ENCODE measurements around the gene RPS25.
A peak's percentile ranks its signal among the peaks of the same experiment; 100 is the strongest.
"Not testable (repeated sequence)": the region's sequence is repeated elsewhere in the genome, so short reads cannot be mapped to it uniquely, and the experiment has no call there.

The RPS25 gene

GRCh38 chr11:119038884-119039283 lies 20.7 kb upstream of the RPS25 start:
- no peak for DNase-seq

DNA sequence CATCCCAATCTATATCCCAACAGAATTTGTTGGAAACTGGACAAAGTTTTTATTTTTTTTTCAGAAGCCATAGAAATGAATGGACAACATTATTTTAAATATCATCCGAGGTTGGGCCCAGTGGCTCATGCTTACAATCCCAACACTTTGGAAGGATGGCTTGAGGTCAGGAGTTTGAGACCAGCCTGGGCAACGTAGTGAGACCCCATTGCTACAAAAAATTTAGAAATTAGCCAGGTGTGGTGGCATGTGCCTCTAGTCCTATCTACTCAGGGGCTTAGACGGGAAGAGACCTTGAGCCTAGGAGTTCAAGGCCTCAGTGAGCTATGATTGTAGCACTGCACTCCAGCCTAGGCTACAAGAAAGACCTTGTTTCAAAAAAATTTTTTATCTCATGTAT lies 16.7 kb upstream of the RPS25 start:
- DNase-seq, result no peak

GRCh38 chr11:119033421-119033820 lies 15.3 kb upstream of the RPS25 start:
- not testable (repeated sequence) for DNase-seq

- DNase-seq, result no peak
These were observed 13.8 kb upstream of the RPS25 start for GRCh38 chr11:119031912-119032280.

DNA sequence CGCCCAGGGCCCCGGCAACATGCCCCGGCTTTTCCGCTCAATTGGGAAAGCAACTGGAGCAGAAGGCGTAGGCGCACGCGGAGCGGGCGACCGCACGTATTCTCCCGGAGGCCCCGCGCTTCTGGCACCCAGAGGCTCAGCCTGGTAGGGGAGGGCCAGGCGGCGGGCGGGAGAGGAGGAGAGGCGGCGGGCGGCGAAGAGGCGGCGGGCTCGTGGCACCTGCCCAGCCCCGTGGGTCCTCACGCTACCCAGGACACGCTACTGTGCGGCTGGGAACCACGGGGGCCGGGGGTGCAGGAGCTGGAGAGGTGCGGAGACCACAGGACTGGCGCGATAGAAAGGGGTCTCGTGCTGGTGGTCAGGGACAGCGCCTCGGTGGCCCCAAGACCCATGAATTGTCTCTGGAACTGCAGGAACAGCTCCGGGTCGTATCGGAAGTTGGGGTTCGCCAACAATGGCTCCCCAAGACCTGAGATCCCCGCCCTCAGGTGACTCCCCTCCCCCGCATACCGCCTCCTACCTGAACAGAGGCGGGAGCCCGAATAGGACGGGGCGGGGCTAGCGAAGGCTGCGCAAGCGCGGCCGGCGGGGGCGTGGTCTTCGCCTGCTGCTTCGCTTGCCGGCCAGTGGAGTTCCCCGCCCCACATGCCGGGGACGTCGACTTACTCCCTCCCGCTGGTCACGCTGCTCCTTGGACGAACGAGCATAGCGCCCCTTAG lies 12.3 kb upstream of the RPS25 start, which contains the start of gene SLC37A4:
SLC37A4 (minus strand) TSS at position 549 of the 719 bp plus-strand sequence.
- DNase-seq, result peak; percentile 97

DNA sequence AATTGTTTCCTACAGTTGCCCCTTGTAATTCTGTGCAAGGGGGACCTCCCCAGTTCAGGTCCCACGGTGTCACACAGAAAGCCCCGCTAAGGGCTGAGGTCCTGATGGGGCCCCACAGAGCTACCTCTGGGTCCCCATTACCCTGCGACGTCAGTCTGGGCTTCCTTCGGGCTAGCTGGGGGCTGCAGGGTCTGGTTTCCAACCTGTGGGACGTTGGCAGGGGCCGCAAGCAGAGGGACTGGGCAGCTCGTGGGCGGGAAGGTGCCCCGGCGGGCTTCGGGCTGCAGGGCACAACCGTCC lies 11.8 kb upstream of the RPS25 start:
- DNase-seq, result no peak

DNA sequence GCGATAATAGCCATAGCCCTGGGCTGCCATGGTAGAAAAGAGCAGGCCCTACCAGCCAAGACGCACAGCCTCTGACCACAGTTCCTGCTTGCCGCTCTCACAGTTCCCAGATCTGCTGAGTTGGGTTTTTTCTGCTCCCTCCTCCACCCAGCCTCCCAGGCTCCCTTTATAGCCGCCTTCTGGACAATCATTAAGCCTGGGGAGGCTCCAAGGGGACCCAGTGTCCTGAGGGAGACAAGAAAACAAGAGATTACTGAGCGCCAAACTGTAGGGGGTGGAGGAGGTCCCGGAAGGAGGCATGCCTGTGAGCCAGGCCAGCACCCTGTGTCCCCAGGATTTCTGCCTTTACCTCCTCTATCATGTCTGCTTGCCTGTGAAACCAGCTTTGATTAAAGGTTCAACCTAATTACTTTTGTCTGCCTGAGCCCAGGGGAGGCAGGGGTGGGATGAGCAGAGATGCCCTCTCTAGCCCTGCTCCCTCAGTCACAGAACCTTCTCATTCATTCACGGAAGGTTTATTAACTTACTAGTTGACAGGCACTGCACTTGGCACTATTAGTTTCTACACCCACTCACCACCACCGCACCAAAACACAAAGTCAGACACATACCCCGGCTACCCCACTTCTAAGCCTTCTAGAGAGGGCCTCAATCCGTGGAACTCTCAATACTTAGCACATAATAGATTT lies 11.3 kb upstream of the RPS25 start:
- peak; percentile 69 for DNase-seq

- no peak for DNase-seq
These were observed 10.9 kb upstream of the RPS25 start for GRCh38 chr11:119029069-119029339.

DNA sequence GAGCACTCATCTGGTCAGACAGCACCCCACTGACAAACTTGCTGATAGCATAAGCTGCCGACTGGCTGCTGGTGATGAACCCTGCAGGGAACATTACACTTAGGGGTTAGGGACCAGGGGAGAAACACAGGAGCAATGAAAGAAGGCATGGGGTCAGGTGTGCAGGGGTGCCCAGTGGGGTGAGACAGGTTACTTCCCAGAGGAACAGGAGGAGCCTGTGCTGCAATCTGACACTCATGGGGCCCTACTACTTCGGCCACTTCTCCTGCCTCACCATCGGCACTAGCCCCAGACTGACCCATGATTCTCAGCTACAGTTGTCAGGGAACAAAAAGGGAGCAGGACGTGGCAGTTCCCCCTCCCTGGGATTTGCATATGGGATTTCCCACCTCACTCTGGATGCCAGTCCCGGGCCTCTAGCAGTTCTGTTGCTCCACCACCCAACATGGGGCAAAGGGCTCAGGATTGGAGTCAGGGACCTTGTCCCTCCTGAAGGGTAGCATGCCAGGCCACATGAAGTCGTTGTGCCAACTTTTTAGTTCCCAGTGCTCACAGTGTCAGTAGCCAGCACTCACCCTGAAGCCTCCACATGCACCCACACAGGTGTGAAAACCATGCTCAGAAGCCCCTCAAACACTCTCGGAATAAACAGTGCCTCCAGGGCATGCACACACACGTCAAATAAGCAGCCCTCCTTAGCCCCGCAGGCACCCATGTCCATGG lies 10.4 kb upstream of the RPS25 start:
- no peak for DNase-seq

DNA sequence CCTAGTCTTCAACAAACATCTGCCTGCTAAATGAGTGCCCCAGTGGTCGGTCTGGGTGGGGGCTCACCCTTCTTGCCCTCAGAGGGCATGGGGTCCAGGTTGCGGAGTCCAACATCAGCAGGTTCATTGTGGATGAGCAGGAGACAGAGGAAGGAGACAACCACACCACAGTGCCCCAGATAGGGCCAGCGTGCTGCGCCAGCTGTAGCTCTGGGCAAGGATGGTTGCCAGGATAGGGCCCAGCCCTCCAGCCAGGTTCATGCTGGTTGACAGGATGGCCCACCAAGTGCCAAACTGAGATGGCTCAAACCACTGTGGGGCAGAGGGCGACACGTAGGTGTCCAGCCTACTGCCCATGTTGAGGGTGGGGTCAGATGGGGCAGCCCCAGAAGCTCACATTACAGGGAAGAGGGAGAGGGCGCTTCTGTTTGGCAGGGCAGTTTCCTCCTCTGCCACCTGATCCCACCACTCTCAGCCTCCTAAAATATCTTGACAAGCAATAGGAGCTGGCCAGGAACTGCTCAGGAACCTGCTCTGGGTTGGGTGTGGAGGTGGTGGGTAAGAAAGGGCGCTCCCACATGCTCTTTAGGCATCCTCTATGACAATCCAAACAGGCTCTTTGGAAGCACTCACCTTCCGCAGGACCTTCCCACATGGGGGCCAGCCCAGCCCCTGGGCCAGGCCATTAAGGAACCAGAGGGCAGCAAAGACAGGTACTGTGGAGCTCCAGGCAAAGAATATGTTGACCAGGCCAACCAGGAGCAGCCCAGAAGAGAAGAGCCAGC lies 9.6 kb upstream of the RPS25 start:
- no peak for DNase-seq

DNA sequence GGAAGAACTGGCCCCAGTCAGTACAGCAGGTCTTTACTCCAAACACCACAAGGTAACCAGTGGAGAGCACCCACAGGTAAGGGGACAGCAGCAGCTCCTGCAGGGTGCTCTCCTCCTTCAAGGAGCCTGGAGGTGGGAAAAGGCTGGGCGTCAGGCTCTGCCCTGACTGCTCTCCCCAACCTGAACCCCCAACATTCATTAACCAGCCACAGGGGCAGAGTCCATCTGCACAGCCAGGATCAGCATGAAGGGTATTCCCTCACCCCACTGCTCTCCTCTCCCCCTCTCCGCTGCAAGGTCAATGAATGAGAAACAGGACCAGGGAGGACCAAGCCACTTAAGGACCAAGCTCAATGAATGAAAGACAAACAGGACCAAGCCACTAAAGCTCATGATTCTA lies 8.8 kb upstream of the RPS25 start:
- DNase-seq, result no peak

GRCh38 chr11:119025978-119026766 lies 8.0 kb upstream of the RPS25 start:
- DNase-seq, result no peak

DNA sequence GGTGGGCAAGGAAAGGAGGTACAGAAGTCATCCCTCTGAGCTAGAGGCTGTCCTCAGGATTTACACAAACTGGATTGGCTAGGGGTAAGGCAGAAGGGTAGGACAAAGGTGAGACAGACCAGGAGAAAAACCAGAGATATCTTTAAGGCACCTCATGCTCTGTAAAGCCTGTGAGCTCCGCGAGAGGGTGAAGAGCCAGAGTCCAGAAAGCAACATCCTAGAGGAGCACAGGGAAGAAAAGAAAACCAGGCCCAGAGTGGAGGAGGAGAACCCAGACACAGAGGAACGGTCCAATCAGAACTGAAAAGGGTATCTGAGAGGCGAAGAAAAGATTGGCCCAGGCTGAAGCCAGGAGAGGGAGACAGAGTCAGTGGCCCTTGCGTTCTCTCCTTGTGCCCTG lies 7.4 kb upstream of the RPS25 start:
- no peak for DNase-seq

GRCh38 chr11:119025099-119025473 lies 6.9 kb upstream of the RPS25 start:
- DNase-seq, result no peak

DNA sequence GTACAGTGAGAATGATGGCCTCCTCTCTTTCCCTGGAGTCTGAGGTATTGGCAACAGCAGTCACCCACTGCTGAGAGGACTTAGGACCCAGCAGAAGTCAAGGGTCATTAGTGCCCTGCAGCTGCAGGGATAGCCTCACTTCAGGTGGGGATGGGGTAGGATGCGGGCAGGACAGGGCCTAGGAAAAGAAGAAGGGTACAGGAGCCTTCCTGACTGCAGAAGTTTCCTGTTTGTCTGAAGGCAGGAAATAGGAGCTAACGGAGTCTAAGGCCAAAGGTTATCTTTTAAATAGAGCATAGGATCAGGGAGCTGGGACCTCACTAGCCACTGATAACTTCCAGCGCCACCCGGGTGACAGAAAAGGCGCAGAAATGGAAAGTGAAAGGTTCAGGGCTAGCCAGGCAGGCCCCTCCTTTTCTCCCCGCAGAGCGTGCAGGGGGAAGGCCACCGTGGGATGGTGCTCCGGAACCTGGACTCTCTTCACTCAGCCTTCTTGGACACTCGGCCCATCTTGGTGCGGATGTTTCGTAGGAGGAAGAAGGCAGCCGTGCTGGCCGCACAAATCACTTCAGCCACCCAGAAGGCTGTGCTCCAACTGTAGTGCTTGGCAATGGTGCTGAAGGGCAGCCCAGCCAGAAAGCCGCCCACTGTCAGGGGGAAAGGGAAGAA lies 6.4 kb upstream of the RPS25 start:
- DNase-seq, result no peak

- no peak for DNase-seq
These were observed 5.6 kb upstream of the RPS25 start for GRCh38 chr11:119023741-119024140.

- DNase-seq, result no peak
These were observed 3.5 kb upstream of the RPS25 start for GRCh38 chr11:119021631-119022030.

DNA sequence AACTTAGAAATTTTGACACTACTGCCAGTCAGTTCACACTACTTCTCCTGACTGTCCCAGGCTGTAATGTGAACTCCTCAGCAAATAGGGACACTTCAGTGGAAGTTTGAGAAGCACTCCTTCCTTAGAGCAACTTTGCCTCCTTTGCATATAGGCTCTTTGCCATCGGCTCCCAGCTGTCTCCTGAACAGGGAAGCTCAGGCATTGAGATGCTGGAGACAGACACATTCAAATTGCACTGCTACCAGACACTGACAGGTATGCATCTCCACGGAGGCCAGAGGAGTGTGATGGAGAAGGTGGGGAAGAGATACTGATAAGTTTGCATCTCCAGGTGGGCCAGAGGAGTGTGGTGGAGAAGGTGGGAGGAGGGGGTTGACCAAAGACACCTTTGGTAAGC lies 1.9 kb upstream of the RPS25 start:
- no peak for DNase-seq

DNA sequence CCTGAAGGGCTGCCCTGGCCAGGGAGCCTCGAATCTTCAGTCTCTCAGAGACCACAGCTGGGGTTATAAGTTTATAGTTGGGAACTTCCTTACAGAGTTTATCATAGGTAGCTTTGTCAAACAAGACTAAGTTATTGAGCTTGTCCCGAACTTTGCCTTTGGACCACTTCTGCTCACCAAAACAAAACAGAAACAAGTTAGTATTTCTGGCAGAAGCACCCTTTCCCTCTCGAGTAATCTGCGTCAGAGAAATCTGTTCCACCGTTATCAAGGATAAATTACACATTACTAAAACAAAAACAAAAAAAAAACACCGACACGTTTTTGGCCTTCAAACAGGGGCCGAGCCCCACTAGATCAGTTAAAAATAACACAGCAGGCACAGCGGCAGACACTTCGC lies 766 bp downstream of the RPS25 start:
- not testable (repeated sequence) for DNase-seq

GRCh38 chr11:119016216-119017009 lies 1.7 kb downstream of the RPS25 start:
- DNase-seq, result no peak

DNA sequence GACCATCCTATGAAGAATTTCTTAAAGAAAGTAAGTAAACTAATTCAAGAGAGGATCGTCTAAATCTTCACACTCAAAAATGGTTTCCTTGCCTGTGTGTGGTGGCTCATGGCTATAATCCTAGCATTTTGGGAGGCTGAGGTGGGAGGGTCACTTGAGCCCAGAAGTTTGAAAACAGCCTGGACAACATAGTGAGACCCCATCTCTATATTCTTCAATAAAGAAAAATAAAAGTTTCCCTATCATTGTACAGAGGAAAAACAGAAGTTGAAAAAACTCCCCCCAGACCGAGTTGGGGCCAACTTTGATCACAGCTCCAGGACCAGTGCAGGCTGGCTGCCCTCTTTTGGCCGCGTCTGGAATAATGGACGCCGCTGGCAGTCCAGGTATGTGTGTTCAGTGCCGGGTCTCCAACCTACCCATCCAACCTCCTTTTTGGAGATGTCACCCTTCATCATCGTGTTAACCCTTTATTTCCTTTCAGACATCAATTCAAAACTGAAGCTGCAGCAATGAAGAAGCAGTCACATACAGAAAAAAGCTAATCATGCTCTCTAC lies 3.0 kb downstream of the RPS25 start:
- DNase-seq, result no peak

All from activated naive CD4-positive, alpha-beta T cell treated with anti-CD3 and anti-CD28 coated beads, Interleukin-2, amount 50 U/mL, for 16 hours (primary cell).